Gastrocnemius medialis (tissue), 4 donors: ENCODE results near the gene GPR3.

Experiments
- POLR2A ChIP-seq, 2 donors: fragments of 450-650 bp; IDR thresholded peaks; one replicate each; pipeline ENCODE4 v1.6.1; 2017; ENCODE audit warnings: antibody characterized with exemption in 2 of 2, mild to moderate bottlenecking in 2 of 2, moderate library complexity in 2 of 2
- TF ChIP-seq, protein P1 (sequence below), 5 experiments: fragments of 450-650 bp in 3 of 5; fragments of 200-600 bp in 2 of 5; sonication (generic) in 2 of 5; IDR thresholded peaks in 4 of 5; conservative IDR thresholded peaks in 1 of 5; 1 replicate in 4 of 5; 2 replicates in 1 of 5; pipeline ENCODE4 v1.5.1; 2016 to 2019; ENCODE audit warnings: antibody characterized with exemption in 5 of 5, mild to moderate bottlenecking in 3 of 5, moderate library complexity in 3 of 5

DNA sequence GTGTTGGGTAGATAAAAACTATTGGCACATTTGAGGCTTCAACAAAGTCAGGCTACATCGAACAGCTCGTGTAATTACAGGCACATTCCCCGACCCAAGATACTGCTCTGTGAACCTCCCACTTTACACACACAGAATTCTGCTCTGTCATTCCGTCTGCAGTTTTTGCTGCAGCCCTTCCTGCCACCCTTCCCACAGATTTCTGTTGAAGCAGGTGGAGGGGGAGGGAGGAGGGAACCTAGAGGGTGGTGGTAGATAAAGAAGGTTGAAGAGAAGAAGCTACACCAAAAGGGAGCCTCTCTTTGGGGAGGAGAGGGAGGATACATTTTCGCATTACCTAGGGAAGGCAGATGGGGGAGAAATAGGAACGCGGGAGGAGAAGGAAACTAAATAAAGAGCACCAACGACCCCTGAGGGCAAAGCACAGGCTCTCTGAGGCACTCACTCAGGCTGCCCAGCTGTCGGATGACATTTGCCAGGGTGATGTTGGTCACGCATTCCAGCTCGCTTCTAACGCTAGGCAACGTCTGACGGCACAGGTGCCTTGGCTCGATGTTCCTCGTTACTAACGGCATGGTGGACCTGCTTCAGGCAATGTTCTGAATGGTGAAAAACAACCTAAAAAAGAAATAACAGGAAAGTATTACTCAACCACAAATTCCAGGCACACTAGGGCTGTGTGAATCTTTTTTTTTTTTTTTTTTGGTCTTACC lies 36.0 kb downstream of the GPR3 start:
- TF ChIP-seq, protein P1, sequence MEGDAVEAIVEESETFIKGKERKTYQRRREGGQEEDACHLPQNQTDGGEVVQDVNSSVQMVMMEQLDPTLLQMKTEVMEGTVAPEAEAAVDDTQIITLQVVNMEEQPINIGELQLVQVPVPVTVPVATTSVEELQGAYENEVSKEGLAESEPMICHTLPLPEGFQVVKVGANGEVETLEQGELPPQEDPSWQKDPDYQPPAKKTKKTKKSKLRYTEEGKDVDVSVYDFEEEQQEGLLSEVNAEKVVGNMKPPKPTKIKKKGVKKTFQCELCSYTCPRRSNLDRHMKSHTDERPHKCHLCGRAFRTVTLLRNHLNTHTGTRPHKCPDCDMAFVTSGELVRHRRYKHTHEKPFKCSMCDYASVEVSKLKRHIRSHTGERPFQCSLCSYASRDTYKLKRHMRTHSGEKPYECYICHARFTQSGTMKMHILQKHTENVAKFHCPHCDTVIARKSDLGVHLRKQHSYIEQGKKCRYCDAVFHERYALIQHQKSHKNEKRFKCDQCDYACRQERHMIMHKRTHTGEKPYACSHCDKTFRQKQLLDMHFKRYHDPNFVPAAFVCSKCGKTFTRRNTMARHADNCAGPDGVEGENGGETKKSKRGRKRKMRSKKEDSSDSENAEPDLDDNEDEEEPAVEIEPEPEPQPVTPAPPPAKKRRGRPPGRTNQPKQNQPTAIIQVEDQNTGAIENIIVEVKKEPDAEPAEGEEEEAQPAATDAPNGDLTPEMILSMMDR (IDR thresholded peaks at IDR 0.05 in 4 of 5, conservative IDR thresholded peaks at IDR 0.05 in 1 of 5): no peak
- TF ChIP-seq POLR2A (IDR thresholded peaks at IDR 0.05): no peak
